GM23248 (cell line): ENCODE measurements around the gene CRYBG2.
"Not testable (repeated sequence)": the region's sequence is repeated elsewhere in the genome, so short reads cannot be mapped to it uniquely, and the experiment has no call there.

Experiments used
- EZH2 ChIP-seq: fragments of 200-600 bp; sonication (generic); IDR thresholded peaks from 2 replicates; pipeline ENCODE4 v1.6.1; 2018; ENCODE audit warnings: antibody characterized with exemption, mild to moderate bottlenecking; ENCODE audit not compliant: insufficient read depth, poor library complexity, severe bottlenecking
- EZH2phosphoT487 ChIP-seq: fragments of 200-600 bp; sonication (generic); IDR thresholded peaks from 2 replicates; pipeline ENCODE4 v1.6.1; 2018; ENCODE audit warnings: antibody characterized with exemption, moderate library complexity, mild to moderate bottlenecking, low read depth; ENCODE audit not compliant: insufficient read depth

DNA sequence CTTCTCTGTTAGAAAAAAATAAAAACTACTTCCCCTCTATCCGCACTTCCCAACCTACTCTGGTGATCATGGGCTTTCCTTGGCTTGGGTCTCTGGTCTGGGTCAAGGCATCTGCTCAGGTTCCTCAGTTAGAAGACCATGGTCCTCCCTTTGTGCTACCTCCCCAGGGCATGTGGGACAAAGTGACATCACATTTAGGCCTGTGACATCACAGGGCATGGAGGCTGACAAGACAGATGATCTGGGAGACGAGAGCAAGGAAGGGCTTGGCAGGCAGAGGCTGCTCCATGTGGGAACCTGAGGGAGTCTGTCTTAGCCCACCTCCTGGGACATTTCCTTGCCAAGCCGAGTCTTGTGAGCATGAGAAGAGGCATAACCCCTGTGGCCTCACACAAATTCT, 18.7 kb upstream of the CRYBG2 start, which contains the start of gene ZNF683:
- TF ChIP-seq EZH2, EZH2phosphoT487: not testable (repeated sequence)
